PC-3 (cell line): ENCODE results near the gene MDH2.

Experiments
- CTCF ChIP-seq: fragments of 300-600 bp; sonication (generic); conservative IDR thresholded peaks from 2 replicates; pipeline ENCODE4 v1.5.1; 2017; ENCODE audit warnings: antibody characterized with exemption, low read depth, mild to moderate bottlenecking, low read length
- EZH2 ChIP-seq: fragments of 300-600 bp; sonication (generic); IDR thresholded peaks from one replicate; pipeline ENCODE4 v1.6.1; 2017; ENCODE audit warnings: antibody characterized with exemption, mild to moderate bottlenecking, low read length; ENCODE audit not compliant: unreplicated experiment
- EZH2phosphoT487 ChIP-seq: fragments of 300-600 bp; sonication (generic); IDR thresholded peaks from 2 replicates; pipeline ENCODE4 v1.6.1; 2018; ENCODE audit warnings: mild to moderate bottlenecking, antibody characterized with exemption, low read length, borderline replicate concordance

GRCh38 chr7:76089865-76090475 is 42.1 kb downstream of the MDH2 start:
- TF ChIP-seq CTCF (no peak), EZH2phosphoT487 (no peak), EZH2 (no peak)
